ENCODE measurements around the gene ARHGAP4.
A peak's percentile ranks its signal among the peaks of the same experiment; 100 is the strongest.

The ARHGAP4 gene

GRCh38 chrX:153925739-153926551 is at the start of gene ARHGAP4:
ARHGAP4 (minus strand) TSS chrX:153926264; CDS start chrX:153926202, 62 bp downstream.
- peak; percentile 59 for DNase-seq

GRCh38 chrX:153974726-153975286 is 48.7 kb upstream of the ARHGAP4 start:
- no peak for DNase-seq

GRCh38 chrX:153974003-153974725 is 48.1 kb upstream of the ARHGAP4 start:
- no peak for DNase-seq

- DNase-seq: peak; percentile 55
Observed at GRCh38 chrX:153973127-153974002, 47.3 kb upstream of the ARHGAP4 start.

GRCh38 chrX:153972368-153973126 is 46.5 kb upstream of the ARHGAP4 start, which contains the start of gene TMEM187:
TMEM187 (plus strand) TSS chrX:153972754; CDS start chrX:153982063, 9,309 bp downstream.
- DNase-seq: peak; percentile 95

GRCh38 chrX:153971450-153972367 is 45.6 kb upstream of the ARHGAP4 start, which contains the start of gene HCFC1:
HCFC1 (minus strand) TSS chrX:153971818; CDS start chrX:153970840, 978 bp downstream.
- DNase-seq: peak; percentile 94

- DNase-seq: peak; percentile 95
Observed at GRCh38 chrX:153971124-153971449, 45.0 kb upstream of the ARHGAP4 start.

- peak; percentile 69 for DNase-seq
Observed at GRCh38 chrX:153970357-153971123, 44.5 kb upstream of the ARHGAP4 start.

GRCh38 chrX:153969904-153970356 is 43.9 kb upstream of the ARHGAP4 start:
- DNase-seq: peak; percentile 57

- DNase-seq: no peak
Observed at GRCh38 chrX:153969125-153969903, 43.2 kb upstream of the ARHGAP4 start.

GRCh38 chrX:153968754-153969124 is 42.7 kb upstream of the ARHGAP4 start:
- DNase-seq: no peak

GRCh38 chrX:153968255-153968654 is 42.2 kb upstream of the ARHGAP4 start:
- DNase-seq: no peak

- DNase-seq: no peak
Observed at GRCh38 chrX:153967536-153968224, 41.6 kb upstream of the ARHGAP4 start.

- DNase-seq: no peak
Observed at GRCh38 chrX:153966841-153967535, 40.9 kb upstream of the ARHGAP4 start.

- no peak for DNase-seq
Observed at GRCh38 chrX:153966283-153966688, 40.2 kb upstream of the ARHGAP4 start.

GRCh38 chrX:153965406-153965805 is 39.3 kb upstream of the ARHGAP4 start:
- DNase-seq: no peak

- DNase-seq: no peak
Observed at GRCh38 chrX:153964105-153964504, 38.0 kb upstream of the ARHGAP4 start.

GRCh38 chrX:153963546-153963945 is 37.5 kb upstream of the ARHGAP4 start:
- no peak for DNase-seq
